CD4-positive, alpha-beta T cell (primary cell): Measurements from ENCODE around the gene BCL2L11. TPM values are rescaled to one million over a fixed set of nuclear protein-coding genes. Genes with fewer than 3 reads are reported as not detected.

ENCODE experiments used
- ATAC-seq: fragments of 200-7000 bp; cut with Tn5 transposase; one replicate; pipeline ENCODE4 v1.10.0; 2022; ENCODE audit warnings: mild to moderate bottlenecking; ENCODE audit not compliant: poor library complexity
- CTCF ChIA-PET: fragments of 350-600 bp; sonication (Branson Sonifier 250); formaldehyde crosslinking; loops from one replicate; lab custom pipeline; 2021; ENCODE audit warnings: antibody characterized with exemption, inconsistent platforms; lab: Charles Lee
- POLR2A ChIA-PET: fragments of 350-600 bp; sonication (Branson Sonifier 250); formaldehyde crosslinking; loops from one replicate; lab custom pipeline; 2021; ENCODE audit warnings: antibody characterized with exemption, inconsistent platforms; lab: Charles Lee
- DNase-seq, 14 experiments: peaks; one replicate each; pipeline ENCODE4 v3.0.0-alpha.2; 2013 to 2020; ENCODE audit warnings: mixed read lengths in 2 of 14
- H3K27ac ChIP-seq, 2 donors: one replicate each; pipeline versions ENCODE4 v1.5.1 to v1.7.0; 2013; ENCODE audit warnings: low read length in 2 of 2, low read depth in 1 of 2, mild to moderate bottlenecking in 1 of 2
- H3K27me3 ChIP-seq, 2 experiments: 1 replicate in 1 of 2; 2 replicates in 1 of 2; pipeline versions ENCODE4 v1.6.1 to v1.7.0; 2013; ENCODE audit warnings: low read length in 2 of 2, control low read depth in 1 of 2, mild to moderate bottlenecking in 1 of 2, moderate library complexity in 1 of 2; ENCODE audit not compliant: insufficient read depth in 2 of 2, control insufficient read depth in 1 of 2
- H3K36me3 ChIP-seq: one replicate; pipeline ENCODE4 v1.6.1; 2013; ENCODE audit warnings: low read length, control low read depth; ENCODE audit not compliant: insufficient read depth
- H3K4me1 ChIP-seq: one replicate; pipeline ENCODE4 v1.6.1; 2013; ENCODE audit warnings: low read length, control low read depth; ENCODE audit not compliant: insufficient read depth
- H3K4me3 ChIP-seq: one replicate; pipeline ENCODE4 v1.5.1; 2013; ENCODE audit warnings: mild to moderate bottlenecking, low read length, moderate library complexity
- H3K9me3 ChIP-seq, 2 experiments: 1 replicate in 1 of 2; 2 replicates in 1 of 2; pipeline versions ENCODE4 v1.6.1 to v1.7.0; 2013; ENCODE audit warnings: low read length in 2 of 2, mild to moderate bottlenecking in 2 of 2, control low read depth in 1 of 2, moderate library complexity in 1 of 2; ENCODE audit not compliant: control insufficient read depth in 1 of 2, insufficient read depth in 1 of 2
- H3K27ac Mint-ChIP-seq: one replicate; pipeline ENCODE4 v1.8.0; 2020; ENCODE audit warnings: mixed read lengths
- H3K27me3 Mint-ChIP-seq: one replicate; pipeline ENCODE4 v1.8.0; 2021; ENCODE audit warnings: mixed read lengths
- H3K36me3 Mint-ChIP-seq: one replicate; pipeline ENCODE4 v1.8.0; 2021; ENCODE audit warnings: low read depth, mixed read lengths
- H3K4me1 Mint-ChIP-seq: one replicate; pipeline ENCODE4 v1.8.0; 2021; ENCODE audit warnings: low read depth, mixed read lengths
- H3K4me3 Mint-ChIP-seq: one replicate; pipeline ENCODE4 v1.8.0; 2020; ENCODE audit warnings: mild to moderate bottlenecking, mixed read lengths
- H3K9me3 Mint-ChIP-seq: one replicate; pipeline ENCODE4 v1.8.0; 2020; ENCODE audit warnings: mixed read lengths
- intact Hi-C, 2 experiments: fragments of 100-400 bp; cut with DNase I in 1 of 2; cut with micrococcal nuclease in 1 of 2; formaldehyde crosslinking; loops; one replicate each; pipeline versions ENCODE4 v1.15.1 to v1.9.0; 2023 to 2025; cut with DNase I, micrococcal nuclease
- total RNA-seq, 174 experiments: library from RNA in 2 of 174; stranded (reverse) in 2 of 174; gene quantifications; one replicate each; pipeline ENCODE4 v1.2.3 and lab custom pipeline; 2021 to 2026
- TF ChIP-seq, protein P1 (sequence below): fragments of 200-600 bp; IDR thresholded peaks from one replicate; pipeline ENCODE4 v1.8.0; 2022; ENCODE audit warnings: antibody characterized with exemption, mild to moderate bottlenecking

Gene BCL2L11
- total RNA-seq, 2 experiments from 2014 or later, result 48.6 to 50.1 TPM

- Histone ChIP-seq H3K36me3 (peaks cover 24% of the 10 kb centered on the region), H3K27ac (no peak overlapping the region), H3K4me1 (peaks cover 8% of the 10 kb centered on the region), H3K4me3 (no peak overlapping the region), H3K9me3 (no peaks in the 10 kb centered on the region), H3K27me3 (no peaks in the 10 kb centered on the region)
- intact Hi-C loops, result no loop called here
- peaks cover 27% of the 10 kb centered on the region for H3K36me3 Mint-ChIP-seq
- DNase-seq (no peak), ATAC-seq (no peak)
- no peak overlapping the region for H3K27ac Mint-ChIP-seq
- peaks cover 7% of the 10 kb centered on the region for H3K4me1 Mint-ChIP-seq
- TF ChIP-seq, protein P1, sequence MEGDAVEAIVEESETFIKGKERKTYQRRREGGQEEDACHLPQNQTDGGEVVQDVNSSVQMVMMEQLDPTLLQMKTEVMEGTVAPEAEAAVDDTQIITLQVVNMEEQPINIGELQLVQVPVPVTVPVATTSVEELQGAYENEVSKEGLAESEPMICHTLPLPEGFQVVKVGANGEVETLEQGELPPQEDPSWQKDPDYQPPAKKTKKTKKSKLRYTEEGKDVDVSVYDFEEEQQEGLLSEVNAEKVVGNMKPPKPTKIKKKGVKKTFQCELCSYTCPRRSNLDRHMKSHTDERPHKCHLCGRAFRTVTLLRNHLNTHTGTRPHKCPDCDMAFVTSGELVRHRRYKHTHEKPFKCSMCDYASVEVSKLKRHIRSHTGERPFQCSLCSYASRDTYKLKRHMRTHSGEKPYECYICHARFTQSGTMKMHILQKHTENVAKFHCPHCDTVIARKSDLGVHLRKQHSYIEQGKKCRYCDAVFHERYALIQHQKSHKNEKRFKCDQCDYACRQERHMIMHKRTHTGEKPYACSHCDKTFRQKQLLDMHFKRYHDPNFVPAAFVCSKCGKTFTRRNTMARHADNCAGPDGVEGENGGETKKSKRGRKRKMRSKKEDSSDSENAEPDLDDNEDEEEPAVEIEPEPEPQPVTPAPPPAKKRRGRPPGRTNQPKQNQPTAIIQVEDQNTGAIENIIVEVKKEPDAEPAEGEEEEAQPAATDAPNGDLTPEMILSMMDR, result no peak
- POLR2A ChIA-PET, result interaction anchor here (0.9 kb wide), 1 partner anchor 47 kb away, joined by 5 read pairs; the partner anchor contains the start of gene BCL2L11
- no peaks in the 10 kb centered on the region for H3K9me3 Mint-ChIP-seq
- CTCF ChIA-PET, result interaction anchor here (0.9 to 1.1 kb wide), 2 partner anchors 11 to 12 kb away, joined by 3 to 5 read pairs; no protein-coding TSS in a partner anchor
- no peak overlapping the region for H3K4me3 Mint-ChIP-seq
- H3K27me3 Mint-ChIP-seq, result no peaks in the 10 kb centered on the region
Observed at GRCh38 chr2:111167863-111168162, 47.1 kb downstream of the BCL2L11 start.

- no peaks in the 10 kb centered on the region for H3K4me1 Mint-ChIP-seq
- ATAC-seq (peak; percentile 61), DNase-seq (peak in 12 of 14 experiments; percentile 10 to 62 (median 28))
- no peaks in the 10 kb centered on the region for H3K27me3 Mint-ChIP-seq
- peak overlapping the region; percentile 27 for H3K4me3 Mint-ChIP-seq
- Histone ChIP-seq H3K36me3 (peaks cover 24% of the 10 kb centered on the region), H3K9me3 (no peaks in the 10 kb centered on the region), H3K4me1 (peaks cover 5% of the 10 kb centered on the region), H3K27ac (no peak overlapping the region), H3K4me3 (no peak overlapping the region), H3K27me3 (no peaks in the 10 kb centered on the region)
- intact Hi-C loops, result no loop called here
- CTCF ChIA-PET, result interaction anchor here (0.9 to 1.1 kb wide), 2 partner anchors 12 to 21 kb away, joined by 3 read pairs; no protein-coding TSS in a partner anchor
- no peak overlapping the region for H3K27ac Mint-ChIP-seq
- POLR2A ChIA-PET, result interaction anchor here (0.9 kb wide), 1 partner anchor 48 kb away, joined by 5 read pairs; the partner anchor contains the start of gene BCL2L11
- H3K36me3 Mint-ChIP-seq, result peaks cover 19% of the 10 kb centered on the region
- TF ChIP-seq, protein P1, result no peak
- H3K9me3 Mint-ChIP-seq, result no peaks in the 10 kb centered on the region
Observed at GRCh38 chr2:111168528-111169239, 48.0 kb downstream of the BCL2L11 start.

GRCh38 chr2:111169268-111169667, 48.6 kb downstream of the BCL2L11 start:
- H3K36me3 ChIP-seq, result peaks cover 20% of the 10 kb centered on the region
- Mint-ChIP-seq H3K36me3 (peaks cover 19% of the 10 kb centered on the region), H3K27me3 (no peaks in the 10 kb centered on the region), H3K4me1 (no peaks in the 10 kb centered on the region), H3K4me3 (no peak overlapping the region), H3K9me3 (no peaks in the 10 kb centered on the region), H3K27ac (no peak overlapping the region)
- H3K9me3 ChIP-seq, result no peaks in the 10 kb centered on the region
- H3K4me3 ChIP-seq, result no peak overlapping the region
- DNase-seq (no peak), ATAC-seq (no peak)
- H3K27ac ChIP-seq, result no peak overlapping the region
- ChIA-PET POLR2A (no interaction called here), CTCF (interaction anchor here (1.1 kb wide), 1 partner anchor 22 kb away, joined by 3 read pairs; no protein-coding TSS in a partner anchor)
- H3K4me1 ChIP-seq, result peaks cover 5% of the 10 kb centered on the region
- intact Hi-C loops, result no loop called here
- TF ChIP-seq, protein P1, result no peak
- H3K27me3 ChIP-seq, result no peaks in the 10 kb centered on the region
